NCI-H226 (cell line): ENCODE measurements around the gene RSPH3.
A peak's percentile ranks its signal among the peaks of the same experiment; 100 is the strongest.
"Not testable (repeated sequence)": the region's sequence is repeated elsewhere in the genome, so short reads cannot be mapped to it uniquely, and the experiment has no call there.

Source experiments
- DNase-seq: peaks from one replicate; pipeline ENCODE4 v3.0.0-alpha.2; 2015

Gene RSPH3

GRCh38 chr6:158972241-158973233 is 27.5 kb downstream of the RSPH3 start:
- peak; percentile 36 for DNase-seq

DNA sequence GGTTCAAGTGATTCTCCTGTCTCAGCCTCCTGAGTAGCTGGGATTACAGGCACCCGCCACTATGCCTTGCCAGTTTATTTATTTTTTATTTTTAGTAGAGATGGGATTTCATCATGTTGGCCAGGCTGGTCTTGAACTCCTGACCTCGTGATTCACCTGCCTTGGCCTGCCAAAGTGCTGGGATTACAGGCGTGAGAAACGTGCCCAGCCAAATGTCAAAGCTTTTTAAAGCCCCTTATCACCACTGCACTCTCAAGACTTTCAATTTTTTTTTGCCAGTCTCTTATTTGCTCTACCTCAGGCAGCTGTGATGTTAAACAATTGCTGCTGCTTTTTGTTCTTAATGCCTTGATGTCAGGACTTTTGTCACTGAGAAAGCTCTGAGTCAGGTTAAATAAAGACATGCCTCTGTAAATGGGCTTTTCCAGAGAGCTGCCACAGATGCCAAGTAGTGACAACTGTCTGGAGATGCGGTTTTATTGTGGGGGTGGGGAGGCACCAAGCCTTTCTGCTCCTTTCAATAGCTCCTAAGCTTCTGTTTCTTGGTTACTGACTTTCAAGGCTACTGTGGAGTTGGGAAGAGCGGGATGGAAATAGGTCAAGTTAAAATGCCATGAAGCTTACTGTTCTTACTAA is 29.2 kb downstream of the RSPH3 start:
- no peak for DNase-seq

DNA sequence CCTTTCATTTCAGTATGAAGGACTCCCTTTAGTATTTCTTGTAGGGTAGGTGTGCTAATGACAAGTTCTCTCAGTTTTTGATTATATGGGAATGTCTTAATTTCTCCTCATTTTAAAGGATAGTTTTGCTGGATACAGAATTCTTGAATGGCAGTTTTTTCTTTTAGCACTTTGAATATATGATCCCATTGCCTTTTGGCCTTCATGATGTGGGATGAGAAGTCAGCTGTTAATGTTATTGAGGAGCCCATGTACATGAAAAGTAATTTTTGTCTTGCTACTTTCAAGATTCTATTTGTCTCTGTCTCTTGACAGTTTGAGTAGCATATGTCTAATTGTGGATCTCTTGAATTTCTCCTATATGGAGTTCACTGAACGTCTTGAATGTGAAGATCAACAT is 30.9 kb downstream of the RSPH3 start:
- DNase-seq, result peak; percentile 19

GRCh38 chr6:158963020-158963808 is 36.8 kb downstream of the RSPH3 start:
- DNase-seq, result no peak

DNA sequence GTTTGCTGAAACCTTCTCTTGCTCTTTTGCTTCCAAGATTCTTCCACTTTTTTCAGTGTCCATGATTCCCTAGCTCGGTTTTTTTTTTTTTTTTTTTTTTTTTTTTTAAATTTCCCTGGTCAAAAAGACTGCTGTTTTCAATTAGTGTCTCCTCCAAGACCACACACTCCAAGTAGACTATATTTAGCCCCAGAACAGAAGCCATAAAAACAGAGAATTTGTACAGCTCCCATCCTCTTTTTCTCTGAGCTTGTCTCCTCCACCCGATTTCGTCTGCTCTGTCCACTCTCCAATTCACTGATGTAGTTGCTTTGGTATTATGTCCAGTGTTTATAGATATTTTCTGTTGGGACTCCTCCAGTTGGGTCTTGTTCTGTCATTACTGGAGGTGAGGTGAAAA is 37.6 kb downstream of the RSPH3 start:
- no peak for DNase-seq

DNA sequence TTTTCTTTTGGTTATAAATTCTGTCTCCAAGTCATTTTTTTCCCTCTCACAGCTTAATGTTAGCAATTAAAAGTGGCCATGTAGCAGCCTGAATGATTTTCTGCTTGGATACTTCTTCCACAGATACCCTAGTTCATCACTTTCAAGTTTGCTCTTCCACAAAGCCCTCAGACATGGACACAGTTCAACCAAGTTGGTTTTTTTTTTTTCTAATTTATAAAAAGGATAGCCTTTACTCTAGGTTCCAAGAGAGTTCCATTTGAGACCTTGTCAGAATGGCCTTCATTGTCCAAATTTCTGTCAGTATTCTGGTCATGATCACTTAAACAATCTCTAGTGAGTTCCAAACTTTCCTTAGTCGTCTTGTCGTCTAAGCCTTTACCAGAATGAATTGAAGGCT is 40.0 kb downstream of the RSPH3 start:
- DNase-seq, result no peak

DNA sequence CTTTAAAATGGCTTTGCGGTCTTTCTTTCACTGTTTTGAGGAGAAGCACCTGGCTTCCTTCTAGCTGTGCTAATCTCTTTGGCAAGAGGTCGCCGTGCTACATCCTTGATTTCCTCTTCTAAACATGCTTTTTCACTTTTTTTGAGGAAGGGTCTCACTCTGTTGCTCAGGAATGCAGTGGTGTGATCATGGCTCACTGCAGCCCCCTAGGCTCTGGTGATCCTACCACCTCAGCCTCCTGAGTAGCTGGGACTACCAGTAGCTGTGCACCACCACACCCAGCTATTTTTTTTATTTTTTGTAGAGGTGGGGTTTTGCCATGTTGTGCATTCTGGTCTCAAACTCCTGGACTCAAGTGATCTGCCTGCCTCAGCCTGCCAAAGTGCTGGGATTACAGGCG is 40.5 kb downstream of the RSPH3 start:
- no peak for DNase-seq

- no peak for DNase-seq
Measured at GRCh38 chr6:158958504-158959386, 41.3 kb downstream of the RSPH3 start.

DNA sequence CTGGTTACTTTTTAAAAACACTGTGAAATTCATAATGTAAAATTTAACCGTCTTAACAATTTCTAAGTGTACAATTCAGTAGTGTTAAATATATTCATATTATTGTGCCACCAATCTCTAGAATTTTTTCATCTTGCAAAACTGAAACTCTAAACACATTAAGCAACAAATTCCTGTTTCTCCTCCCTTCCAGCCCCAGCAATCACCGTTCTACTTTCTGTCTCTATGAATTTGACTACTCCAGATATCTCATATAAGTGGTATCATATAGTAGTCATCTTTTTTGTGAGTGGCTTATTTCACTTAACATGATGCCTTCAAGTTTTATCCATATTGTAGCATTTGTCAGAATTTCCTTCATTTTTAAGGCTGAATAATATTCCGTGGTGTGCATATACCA is 44.7 kb downstream of the RSPH3 start:
- no peak for DNase-seq

- no peak for DNase-seq
Measured at GRCh38 chr6:158954753-158955152, 45.2 kb downstream of the RSPH3 start.

DNA sequence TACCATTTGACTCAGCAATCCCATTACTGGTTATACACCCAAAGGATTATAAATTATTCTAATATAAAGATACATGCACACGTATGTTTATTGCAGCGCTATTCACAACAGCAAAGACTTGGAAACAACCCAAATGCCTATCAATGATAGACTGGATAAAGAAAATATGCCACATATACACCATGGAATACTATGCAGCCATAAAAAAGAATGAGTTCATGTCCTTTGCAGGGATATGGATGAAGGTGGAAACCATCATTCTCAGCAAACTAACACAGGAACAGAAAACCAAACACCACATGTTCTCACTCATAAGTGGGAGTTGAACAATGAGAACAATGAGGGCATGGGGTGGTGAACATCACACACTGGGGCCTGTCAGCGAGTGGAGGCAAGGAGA is 48.0 kb downstream of the RSPH3 start:
- DNase-seq, result not testable (repeated sequence)

DNA sequence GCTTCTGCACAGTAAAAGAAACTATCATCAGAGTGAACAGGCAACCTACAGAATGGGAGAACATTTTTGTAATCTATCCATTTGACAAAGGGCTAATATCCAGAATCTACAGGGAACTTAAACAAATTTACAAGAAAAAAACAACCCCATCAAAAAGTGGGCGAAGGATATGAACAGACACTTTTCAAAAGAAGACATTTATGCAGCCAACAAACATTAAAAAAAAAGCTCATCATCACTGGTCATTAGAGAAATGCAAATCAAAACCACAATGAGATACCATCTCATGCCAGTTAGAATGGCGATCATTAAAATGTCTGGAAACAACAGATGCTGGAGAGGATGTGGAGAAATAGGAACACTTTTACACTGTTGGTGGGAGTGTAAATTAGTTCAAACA is 48.4 kb downstream of the RSPH3 start:
- DNase-seq, result not testable (repeated sequence)

- DNase-seq, result no peak
Measured at GRCh38 chr6:158947284-158947683, 52.7 kb downstream of the RSPH3 start.

- no peak for DNase-seq
Measured at GRCh38 chr6:158943380-158944032, 56.5 kb downstream of the RSPH3 start.

DNA sequence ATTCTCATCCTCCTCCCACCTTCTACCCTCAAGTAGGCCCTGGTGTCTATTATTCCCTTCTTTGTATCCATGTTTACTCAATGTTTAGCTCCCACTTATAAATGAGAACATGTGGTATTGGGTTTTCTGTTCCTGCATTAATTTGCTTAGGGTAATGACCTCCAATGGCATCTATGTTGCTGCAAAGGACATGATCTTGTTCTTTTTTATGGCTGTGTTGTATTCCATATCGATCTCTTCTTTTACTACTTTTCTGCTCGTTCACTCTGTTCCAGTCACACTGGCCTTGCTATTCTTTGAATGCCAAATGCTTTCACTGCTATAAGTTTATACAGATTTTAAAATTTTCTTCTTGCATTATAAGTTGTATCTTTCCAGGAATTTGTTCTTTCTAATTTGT is 57.7 kb downstream of the RSPH3 start:
- no peak for DNase-seq

GRCh38 chr6:158941246-158941645 is 58.8 kb downstream of the RSPH3 start:
- no peak for DNase-seq

GRCh38 chr6:158939255-158940159 is 60.5 kb downstream of the RSPH3 start:
- DNase-seq, result no peak

- no peak for DNase-seq
Measured at GRCh38 chr6:158938811-158939254, 61.2 kb downstream of the RSPH3 start.

DNA sequence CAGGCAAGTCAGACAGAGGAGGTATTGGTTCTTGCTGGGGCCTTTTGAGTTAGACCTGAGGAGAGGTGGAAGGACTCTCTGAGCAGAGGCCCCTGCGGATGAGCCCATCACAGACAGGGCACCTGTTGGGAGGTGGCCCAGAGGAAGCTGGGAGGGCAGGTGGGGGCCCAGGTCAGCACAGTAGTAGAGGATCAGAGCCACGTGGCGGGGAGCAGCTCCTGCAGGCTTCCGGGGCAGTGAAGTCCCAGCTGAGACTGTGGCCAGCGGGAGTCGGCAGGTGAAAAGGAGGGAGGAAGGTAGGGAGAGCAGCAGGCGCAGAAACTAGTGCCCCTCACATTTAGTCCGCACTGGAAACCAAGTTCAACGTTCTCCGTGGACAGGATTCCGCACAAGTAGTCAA is 61.8 kb downstream of the RSPH3 start:
- no peak for DNase-seq

DNA sequence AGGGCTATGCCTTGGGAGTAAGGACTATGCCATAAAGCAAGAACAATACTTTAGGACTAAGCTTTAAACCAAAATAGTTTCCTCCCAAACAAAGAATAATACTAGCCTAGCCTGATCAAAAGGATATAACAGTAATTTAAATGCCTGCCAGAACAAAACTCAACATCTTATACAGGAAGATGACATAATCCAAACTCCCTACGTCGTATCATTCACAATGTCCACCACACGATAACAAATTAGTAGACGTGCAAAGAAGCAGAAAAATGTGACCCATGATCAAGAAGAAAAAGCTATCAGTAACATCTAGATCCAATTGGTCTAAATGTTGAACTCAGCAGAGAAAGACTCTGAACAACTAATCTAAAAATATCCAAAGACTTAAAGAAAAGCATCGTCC is 65.8 kb downstream of the RSPH3 start:
- no peak for DNase-seq
